ENCODE results near the gene RASGRF2.
"Not testable (repeated sequence)": the region's sequence is repeated elsewhere in the genome, so short reads cannot be mapped to it uniquely, and the experiment has no call there.

RASGRF2 gene

DNA sequence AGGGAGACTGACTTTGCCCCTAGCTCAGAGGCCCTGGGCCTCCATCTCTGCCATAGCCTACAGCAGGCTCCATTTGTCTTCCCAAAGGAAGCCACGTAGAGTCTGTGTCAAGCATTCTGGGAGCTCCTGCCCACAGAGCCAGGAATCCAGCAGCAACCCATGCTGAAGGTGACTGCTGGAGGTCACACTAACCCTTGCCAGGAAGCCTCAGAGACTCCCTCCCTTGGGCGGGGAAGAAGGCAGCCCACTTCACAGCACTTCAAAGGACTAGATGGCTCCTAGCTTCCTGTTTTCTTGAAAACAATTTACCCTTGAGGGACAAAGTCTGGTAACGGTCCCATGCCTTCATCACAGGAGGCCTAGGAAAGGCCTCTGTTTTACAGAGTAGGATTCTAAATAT is 274.6 kb downstream of the RASGRF2 start:
- no peak for DNase-seq (ENCODE audit: low read depth in 2 of 2, low spot score in 1 of 2)

DNA sequence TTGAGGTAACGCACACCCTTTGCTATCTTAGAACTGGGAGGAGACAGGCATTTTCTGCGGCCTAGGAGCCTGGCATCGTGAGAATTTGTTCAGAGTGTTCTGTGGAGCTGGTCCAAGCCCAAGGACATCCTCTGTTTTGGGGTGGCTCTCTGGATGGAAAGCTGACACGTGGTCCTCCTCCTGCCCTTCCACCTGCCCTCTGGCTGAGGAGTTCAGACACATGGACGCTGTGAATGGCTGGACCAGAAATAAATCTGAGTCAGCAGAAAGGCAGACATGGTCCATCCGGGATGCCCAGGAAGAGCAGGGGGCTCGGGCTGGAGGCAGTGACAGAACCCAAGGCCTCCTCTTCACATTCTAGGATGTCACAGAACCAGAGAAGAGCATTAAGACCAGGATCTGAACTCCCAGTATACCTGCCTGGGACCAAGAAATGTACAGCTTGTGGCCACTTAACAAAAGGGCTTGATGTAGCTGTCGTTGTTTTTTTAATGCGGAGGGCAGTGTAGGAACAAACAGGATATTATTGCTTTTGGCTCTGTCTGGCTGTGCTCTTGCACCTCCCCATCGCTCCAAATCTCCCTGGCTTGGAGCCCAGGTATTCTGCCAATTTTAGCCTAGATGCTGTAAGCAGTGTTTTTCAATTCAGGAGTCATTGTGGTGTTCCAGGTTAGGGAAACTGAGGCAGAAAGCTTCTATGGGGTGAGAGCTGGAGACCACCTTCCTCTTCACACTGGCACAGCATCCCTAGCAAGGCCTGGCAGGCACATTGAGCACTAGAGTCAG is 275.3 kb downstream of the RASGRF2 start:
- DNase-seq (ENCODE audit: low read depth in 2 of 2, low spot score in 1 of 2): no peak

DNA sequence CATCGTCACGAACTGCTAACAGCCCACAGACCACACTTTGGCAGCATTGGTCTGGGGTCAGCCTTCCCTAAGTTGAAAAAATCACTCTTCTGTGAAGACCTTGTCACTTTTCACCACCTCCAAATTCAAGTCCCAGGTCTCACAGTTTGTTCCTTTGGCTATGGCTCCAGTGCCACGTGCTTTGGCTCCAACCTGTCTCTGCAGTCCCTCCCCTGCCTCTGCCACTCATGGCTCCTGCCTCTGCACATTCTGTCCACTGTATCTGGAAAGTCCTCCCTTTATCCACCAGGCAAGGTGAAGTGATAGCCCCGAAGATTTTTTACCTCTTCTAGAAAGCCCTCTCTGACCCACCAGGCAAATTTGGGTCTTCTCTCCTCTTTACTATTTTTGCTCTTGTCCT is 278.3 kb downstream of the RASGRF2 start:
- no peak for DNase-seq (ENCODE audit: low read depth in 2 of 2, low spot score in 1 of 2)

DNA sequence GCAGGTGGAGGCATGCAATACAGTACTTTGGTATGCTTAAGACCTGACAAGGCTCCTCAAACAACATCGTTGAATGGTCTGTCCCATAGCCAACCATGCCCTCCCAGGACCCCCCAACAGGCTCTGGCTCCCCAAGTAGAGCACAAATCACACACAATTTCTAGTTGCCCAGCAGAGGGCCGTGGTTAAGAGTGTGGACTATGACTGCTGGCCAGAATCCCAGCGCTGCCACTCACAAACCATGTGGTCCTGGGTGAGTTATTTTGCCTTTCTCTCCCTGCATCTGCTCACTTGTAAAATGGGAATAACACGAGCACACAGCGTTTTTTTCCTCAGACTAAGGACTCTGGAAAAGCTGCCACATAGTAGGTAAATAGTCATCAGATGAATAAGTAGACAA is 279.4 kb downstream of the RASGRF2 start:
- no peak for DNase-seq (ENCODE audit: low read depth in 2 of 2, low spot score in 1 of 2)

DNA sequence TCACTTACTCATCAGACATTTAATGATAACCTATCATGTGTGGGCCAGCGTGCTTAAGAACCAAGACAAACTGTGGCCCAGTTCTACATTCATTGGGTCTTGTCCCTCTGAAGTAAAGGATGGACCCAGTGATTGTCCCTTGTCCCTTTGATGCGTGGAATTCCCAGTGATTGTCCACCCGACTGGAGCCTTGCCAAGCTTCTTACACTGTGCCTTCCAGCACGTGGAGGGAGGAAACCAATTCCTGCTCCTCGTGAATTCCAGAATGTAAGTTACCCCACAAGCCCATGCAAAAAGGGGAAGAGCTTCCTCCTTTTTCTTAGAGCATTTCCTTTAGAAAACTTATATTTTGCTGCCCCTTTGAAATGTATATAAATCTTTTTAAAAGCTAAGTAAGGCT is 280.8 kb downstream of the RASGRF2 start:
- DNase-seq (ENCODE audit: low read depth in 2 of 2, low spot score in 1 of 2): no peak

DNA sequence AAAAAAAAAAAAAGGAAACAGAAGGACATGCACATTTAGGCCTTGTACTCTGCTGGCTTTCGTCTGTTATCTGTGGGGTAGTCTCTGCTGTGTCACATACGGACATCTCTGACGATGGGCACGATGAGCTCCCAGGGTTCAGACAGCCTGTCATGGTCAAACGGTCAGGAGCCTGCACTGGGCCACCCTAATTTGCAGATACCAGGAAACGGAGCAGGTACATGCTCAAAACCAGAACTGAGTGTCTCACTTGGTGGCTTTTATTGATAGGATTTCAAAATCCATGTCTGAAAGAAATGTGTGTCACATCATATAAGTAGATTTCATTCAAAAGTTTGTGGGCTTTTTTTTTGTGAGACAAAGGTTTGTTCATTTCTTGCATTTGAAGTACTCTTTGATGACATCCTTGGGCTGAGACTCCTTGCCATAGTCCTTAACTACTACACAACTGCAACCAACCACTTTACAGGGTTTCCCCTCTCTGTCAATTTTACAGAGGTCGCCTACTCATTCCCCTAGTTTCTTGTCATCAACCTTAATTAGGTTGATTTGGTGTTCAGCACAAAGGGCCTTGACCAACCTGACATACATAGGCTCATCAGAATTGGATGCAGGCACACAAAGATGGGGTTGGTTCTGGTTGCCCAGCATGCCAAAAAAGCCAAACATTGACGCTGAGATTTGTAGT is 281.9 kb downstream of the RASGRF2 start:
- DNase-seq (ENCODE audit: low read depth in 2 of 2, low spot score in 1 of 2): no peak

DNA sequence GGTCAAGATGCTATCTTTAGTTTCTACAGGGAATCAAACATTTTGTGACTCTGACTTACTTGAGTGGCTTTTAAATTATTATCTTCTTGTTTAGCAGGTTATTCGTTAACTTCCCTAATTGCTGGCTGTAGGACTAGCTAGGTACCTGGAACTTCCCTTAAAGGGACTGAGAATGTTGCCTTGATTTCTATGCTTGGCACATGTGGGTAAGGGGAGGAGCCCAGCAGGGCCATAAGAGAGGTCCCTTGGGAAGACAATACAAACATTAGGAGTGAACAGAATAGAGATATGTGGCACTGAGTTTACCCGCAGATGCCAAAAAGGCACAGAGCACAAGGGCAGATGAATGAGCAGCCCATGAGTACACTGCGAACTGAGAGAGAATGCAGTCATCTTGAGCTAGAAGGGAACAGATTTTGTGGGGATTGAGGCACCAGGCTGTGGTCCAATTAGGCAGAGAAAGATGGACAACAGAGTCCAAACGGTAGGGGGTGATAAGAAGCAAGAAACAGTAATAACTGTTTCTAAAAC is 282.8 kb downstream of the RASGRF2 start:
- DNase-seq (ENCODE audit: low read depth in 2 of 2, low spot score in 1 of 2): no peak

DNA sequence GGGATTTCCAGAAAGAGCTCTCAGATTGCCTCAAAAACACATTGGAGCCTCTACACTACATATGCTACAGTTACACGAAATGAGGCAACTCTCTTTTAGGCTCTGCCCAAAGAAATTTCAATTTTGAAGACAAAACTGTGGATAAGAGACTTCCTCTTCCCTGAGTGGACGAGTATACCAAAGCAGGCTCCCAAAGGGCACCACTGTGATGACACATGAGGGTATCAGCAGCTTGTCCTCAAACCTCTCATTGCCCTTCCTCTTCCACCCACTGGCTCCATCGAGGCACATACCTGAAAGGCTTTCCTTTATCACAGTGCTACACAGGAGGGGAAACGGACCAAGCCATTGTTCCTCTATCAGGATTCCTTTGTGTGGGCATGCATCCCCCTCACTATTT is 284.3 kb downstream of the RASGRF2 start:
- DNase-seq (ENCODE audit: low read depth in 2 of 2, low spot score in 1 of 2): no peak

DNA sequence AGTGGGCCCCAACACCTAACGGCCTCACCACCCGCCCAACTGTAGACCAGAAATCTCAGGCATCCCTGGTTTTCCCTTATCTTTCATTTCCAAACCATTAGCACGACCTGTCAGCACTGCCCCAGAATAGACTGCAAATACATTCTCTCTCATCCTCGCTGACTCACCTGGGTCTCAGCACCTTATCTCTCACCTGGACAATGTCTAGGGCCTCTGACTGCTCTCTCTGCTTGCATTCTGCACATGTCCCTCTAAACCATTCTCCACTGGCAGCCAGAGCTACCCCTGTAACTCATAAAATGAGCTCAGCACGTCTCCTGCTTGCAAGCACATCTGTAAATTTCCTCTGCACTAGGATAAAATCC is 285.7 kb downstream of the RASGRF2 start:
- no peak for DNase-seq (ENCODE audit: low read depth in 2 of 2, low spot score in 1 of 2)

DNA sequence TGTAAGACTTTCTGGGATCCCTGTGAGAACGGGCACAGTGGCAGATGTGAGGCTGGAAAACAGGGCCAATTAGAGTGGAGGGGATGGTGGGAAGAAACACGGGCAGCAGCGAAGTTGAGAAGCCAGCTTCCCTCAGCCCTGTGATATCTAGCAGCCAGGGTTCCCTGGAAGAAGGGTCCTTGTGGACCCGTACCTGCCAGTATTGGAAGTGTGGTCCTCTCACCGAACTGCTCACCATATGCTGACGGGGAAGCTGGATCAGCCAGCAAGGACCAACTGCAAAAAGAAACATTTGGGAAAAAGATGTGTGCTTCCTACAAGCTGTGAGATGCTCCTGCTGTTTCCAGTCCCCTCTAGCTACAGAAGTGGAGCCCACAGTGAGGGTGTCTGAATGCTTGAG is 286.5 kb downstream of the RASGRF2 start:
- no peak for DNase-seq (ENCODE audit: low read depth in 2 of 2, low spot score in 1 of 2)

DNA sequence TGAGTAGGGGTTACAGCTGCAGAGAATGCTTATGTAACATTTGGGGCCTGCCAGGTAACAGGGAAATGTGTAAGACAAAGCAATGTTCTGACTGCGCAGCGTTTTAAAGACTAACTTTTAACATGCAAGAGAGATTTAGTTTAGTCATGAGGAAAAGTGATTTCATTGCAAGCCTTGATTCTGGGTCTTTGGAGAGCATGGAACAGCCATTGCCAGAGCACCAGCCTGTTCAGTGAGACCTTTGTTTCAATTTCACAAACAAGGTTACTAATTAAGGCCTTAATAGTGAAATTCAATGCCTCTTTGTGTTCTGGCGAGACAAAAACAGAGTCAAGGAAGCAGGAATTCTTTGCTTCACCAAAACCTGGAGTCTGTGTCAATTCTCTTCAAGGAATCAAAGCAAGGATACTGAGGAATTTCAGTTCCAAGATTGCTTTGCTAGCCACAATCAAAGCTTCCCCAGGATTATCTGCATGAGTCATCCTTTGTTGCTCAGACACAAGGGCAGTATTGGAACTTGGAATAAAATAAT is 287.3 kb downstream of the RASGRF2 start:
- DNase-seq (ENCODE audit: low read depth in 2 of 2, low spot score in 1 of 2): no peak

DNA sequence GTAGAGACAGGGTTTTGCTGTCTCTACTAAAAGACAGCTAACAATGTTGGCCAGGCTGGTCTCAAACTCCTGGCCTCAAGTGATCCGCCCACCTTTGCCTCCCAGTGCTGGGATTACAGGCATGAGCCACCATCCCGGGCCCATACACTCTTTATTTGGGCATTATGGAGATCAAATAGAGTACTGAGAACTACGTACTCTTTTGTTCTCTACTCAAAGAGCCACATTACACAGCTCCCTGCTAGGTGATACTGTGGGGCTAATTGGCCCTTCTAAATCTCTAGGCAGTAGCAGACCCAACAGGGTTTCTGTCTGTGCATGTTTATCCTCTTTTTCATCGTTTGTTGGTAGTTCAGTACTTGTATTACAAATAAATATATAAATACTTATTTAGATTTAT is 289.1 kb downstream of the RASGRF2 start:
- no peak for DNase-seq (ENCODE audit: low read depth in 2 of 2, low spot score in 1 of 2)

DNA sequence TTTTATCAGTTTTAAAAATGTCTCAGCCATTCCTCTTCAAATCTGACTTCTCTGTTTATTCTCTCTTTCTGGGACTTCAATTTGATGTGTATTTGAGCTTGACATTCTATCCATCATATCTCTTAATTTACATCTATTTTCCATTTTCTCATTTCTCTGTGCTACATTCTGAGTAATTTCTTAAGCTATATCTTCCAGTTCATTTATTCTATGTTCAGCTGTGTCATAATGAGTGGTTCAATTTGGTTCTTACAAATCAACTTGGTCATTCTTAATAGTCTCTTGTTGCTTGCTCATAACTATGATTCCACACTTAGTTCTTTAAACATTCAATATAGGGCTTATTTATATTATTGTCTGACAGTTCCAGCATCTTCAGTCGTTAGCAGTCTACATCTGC is 289.8 kb downstream of the RASGRF2 start:
- no peak for DNase-seq (ENCODE audit: low read depth in 2 of 2, low spot score in 1 of 2)

DNA sequence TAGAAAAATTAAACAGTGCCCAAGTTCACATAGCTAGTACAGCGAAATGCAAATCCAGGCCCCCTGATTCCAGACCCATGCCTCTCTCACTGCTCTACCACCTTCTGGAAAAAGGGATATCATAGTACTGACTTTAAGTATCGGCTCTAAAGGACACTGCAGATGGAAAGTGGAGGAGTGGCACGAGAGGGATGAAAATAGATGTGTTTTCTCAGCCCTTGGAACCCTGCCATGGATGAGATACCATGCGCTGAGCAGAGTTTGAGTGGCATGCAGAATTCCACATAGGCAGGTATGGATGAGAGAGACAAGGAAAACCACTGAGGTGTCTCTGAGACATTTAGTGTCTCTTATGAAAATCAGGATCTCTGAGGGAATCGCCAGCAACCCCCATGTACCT is 291.8 kb downstream of the RASGRF2 start:
- no peak for DNase-seq (ENCODE audit: low read depth in 2 of 2, low spot score in 1 of 2)

DNA sequence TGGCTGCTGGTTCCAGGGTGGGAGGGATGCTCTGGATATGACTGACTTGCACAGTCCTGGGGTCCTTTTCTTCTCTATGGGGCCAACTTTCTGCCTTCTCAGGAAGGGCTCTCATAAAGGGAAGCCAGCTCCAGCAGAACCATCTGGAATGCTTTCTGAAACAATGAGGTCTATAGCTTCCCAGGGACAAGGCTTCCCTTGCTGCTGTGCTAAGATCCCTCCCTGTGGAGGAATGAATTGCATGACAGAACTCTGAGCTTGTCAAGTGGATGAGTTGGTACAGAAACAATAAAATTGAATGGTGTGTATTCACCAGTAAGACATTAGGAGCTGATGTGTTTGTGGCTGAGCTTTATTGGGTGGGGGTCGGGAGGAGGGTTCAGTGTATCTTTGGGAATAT is 292.7 kb downstream of the RASGRF2 start:
- no peak for DNase-seq (ENCODE audit: low read depth in 2 of 2, low spot score in 1 of 2)

DNA sequence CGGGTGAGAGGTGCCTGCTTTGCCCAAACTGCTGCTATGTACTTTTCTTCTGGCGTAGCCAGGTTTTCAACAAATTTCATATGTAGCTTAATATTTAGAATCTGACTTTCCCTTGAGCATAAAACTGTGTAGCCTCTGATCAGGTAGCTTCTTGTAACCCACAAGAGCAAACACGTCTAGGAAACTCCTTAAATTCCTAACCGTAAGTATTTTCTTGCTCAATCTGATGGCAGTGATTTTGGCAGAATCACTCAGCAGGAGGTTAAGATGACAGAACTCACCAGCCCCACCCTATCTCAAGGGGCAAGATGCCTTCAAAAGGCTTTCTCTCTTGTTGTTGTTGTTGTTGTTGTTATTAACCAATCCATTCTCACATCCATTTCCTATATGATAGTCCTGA is 293.7 kb downstream of the RASGRF2 start:
- DNase-seq (ENCODE audit: low read depth in 2 of 2, low spot score in 1 of 2): no peak

DNA sequence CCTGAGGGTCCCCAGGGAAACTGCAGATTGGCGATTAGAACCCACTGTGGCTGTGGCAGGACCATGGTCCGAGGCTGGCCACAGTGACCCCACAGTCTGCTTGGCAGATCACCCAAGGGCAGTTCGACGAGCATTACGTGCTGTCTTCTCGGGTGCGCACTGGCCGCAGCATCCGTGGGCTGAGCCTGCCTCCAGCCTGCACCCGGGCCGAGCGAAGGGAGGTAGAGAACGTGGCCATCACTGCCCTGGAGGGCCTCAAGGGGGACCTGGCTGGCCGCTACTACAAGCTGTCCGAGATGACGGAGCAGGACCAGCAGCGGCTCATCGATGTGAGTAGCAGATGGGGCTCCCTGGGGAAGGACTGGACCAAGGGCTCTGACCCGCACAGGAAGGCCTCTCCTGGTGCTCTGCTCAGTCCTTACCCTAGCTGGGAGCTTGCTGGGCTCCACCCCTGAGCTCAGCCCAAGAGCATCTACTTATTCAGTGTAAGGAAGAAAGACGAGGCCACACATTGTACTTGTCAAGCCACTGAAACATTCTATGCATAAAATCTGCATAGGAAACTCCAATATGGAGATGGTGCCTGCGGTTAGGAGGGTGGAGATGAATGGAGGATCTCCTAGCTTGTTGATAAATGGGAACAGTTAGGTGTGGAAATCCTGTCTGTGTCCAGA is 294.9 kb downstream of the RASGRF2 start:
- DNase-seq (ENCODE audit: low read depth in 2 of 2, low spot score in 1 of 2): no peak

DNA sequence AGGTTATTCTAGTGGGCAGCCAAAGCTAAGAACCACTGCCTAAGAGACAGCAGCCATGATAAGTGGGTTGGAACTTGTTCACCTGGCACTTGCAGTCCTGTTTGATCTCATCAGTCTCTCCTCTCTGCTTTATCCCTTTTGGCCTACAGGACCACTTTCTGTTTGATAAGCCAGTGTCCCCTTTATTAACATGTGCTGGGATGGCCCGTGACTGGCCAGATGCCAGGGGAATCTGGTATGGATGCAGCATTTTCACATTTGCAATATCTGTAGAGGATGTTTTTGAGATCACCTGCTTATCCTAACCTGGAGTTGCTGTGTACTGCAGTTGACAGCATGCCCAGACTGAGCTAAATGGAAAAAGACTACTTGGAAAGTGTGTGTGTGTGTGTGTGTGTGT is 296.6 kb downstream of the RASGRF2 start:
- no peak for DNase-seq (ENCODE audit: low read depth in 2 of 2, low spot score in 1 of 2)

DNA sequence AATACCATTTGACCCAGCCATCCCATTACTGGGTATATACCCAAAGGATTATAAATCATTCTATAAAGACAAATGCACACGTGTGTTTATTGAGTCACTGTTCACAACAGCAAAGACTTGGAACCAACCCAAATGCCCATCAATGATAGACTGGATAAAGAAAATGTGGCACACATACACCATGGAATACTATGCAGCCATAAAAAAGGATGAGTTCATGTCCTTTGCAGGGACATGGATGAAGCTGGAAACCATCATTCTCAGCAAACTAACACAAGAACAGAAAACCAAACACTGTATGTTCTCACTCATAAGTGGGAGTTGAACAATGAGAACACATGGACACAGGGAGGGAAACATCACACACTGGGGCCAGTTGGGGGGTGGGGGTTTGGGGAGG is 302.6 kb downstream of the RASGRF2 start:
- DNase-seq (ENCODE audit: low read depth in 2 of 2, low spot score in 1 of 2): not testable (repeated sequence)

DNA sequence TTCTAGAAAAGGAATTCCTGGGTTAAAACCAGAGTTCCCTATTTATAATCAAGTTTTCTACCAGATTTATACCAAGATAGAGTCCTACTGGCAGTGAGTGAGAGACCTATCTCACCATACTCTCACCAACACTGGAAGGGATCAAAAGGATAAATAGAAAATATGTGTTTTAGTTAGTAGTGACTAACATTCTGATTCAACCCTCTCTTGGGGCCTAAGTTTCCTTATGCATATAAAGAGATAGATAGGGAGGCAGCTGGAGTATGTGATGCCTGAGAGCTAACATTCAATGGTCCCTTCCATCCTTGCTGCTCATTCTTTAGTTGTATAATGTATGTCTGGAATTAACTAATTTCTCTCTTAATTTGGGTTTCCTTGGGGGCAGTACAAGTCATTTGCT is 304.9 kb downstream of the RASGRF2 start:
- no peak for DNase-seq (ENCODE audit: low read depth in 2 of 2, low spot score in 1 of 2)

DNA sequence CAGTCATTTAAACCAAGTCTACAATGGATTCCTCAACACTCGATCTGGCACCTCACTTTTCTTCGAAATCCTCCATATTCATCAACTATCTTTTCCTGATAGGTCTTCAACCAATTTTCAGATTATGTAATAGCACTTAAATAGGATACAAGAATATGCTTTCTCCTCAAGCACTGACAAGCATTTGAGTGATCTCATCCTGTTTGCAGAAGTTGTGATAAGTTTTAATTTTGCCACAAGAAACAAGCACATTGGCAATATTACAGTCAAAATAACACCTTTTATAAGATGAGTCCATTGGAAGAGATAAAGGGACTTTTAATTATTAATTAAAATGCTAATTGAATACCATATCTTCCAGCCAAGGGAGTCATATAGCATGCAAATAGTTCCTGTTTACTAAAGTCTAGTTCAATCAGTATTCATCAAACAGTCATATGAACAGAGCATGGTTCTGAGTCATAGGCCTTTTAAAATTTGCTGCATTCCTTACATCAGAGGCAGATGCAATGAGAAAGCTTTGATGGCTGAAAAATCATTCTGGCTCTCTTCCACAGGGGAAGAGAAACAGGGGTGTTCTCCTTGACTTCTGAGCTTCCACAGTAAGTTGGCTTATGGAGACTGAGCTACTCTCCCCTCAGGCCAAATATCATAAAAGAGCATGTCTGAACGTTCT is 308.5 kb downstream of the RASGRF2 start:
- DNase-seq (ENCODE audit: low read depth in 2 of 2, low spot score in 1 of 2): no peak
